ENCODE measurements around the gene NOSTRIN.

The NOSTRIN gene

GRCh38 chr2:168890006-168890782 is 87.8 kb downstream of the NOSTRIN start, which contains the start of gene SPC25:
SPC25 (minus strand) TSS chr2:168890430; CDS start chr2:168889519, 911 bp downstream.
- peak; percentile 69 to 93 (median 80) for DNase-seq

- no peak for DNase-seq
These were observed 89.9 kb downstream of the NOSTRIN start for GRCh38 chr2:168892327-168892726.

- no peak for DNase-seq
These were observed 91.7 kb downstream of the NOSTRIN start for GRCh38 chr2:168894101-168894500.

- DNase-seq: no peak
These were observed 92.3 kb downstream of the NOSTRIN start for GRCh38 chr2:168894720-168895119.

GRCh38 chr2:168895771-168896170 is 93.3 kb downstream of the NOSTRIN start:
- no peak for DNase-seq

- DNase-seq: no peak
These were observed 94.3 kb downstream of the NOSTRIN start for GRCh38 chr2:168896783-168897182.

GRCh38 chr2:168897449-168897848 is 95.0 kb downstream of the NOSTRIN start:
- DNase-seq: no peak

GRCh38 chr2:168901003-168901402 is 98.6 kb downstream of the NOSTRIN start, which contains the start of gene G6PC2:
G6PC2 (plus strand) TSS chr2:168901291; CDS start chr2:168901332, 41 bp downstream.
- DNase-seq: no peak

- DNase-seq: no peak
These were observed 101.5 kb downstream of the NOSTRIN start for GRCh38 chr2:168903888-168904287.

GRCh38 chr2:168904358-168904757 is 101.9 kb downstream of the NOSTRIN start:
- no peak for DNase-seq

GRCh38 chr2:168907940-168908662 is 105.7 kb downstream of the NOSTRIN start:
- DNase-seq: no peak

GRCh38 chr2:168910330-168910729 is 107.9 kb downstream of the NOSTRIN start:
- no peak for DNase-seq

- no peak for DNase-seq
These were observed 110.0 kb downstream of the NOSTRIN start for GRCh38 chr2:168912466-168912865.

GRCh38 chr2:168912901-168913369 is 110.5 kb downstream of the NOSTRIN start:
- DNase-seq: no peak

- no peak for DNase-seq
These were observed 111.1 kb downstream of the NOSTRIN start for GRCh38 chr2:168913495-168913894.
